Activated CD8-positive, alpha-beta T cell treated with anti-CD3 and anti-CD28 coated beads for 36 hours (primary cell): ENCODE results near the gene RAB10. TPM values are rescaled to one million over a fixed set of nuclear protein-coding genes. Genes with fewer than 3 reads are reported as not detected.

Experiments
- ATAC-seq: fragments of 200-7000 bp; cut with Tn5 transposase; one replicate; pipeline ENCODE4 v1.10.0; 2021; ENCODE audit warnings: mild to moderate bottlenecking, moderate library complexity
- CTCF ChIA-PET: fragments of 350-600 bp; sonication (Branson Sonifier 250); formaldehyde crosslinking; loops from one replicate; lab custom pipeline; 2021; ENCODE audit warnings: antibody characterized with exemption; lab: Charles Lee
- POLR2A ChIA-PET: fragments of 350-600 bp; sonication (Branson Sonifier 250); formaldehyde crosslinking; loops from one replicate; lab custom pipeline; 2021; ENCODE audit warnings: antibody characterized with exemption; lab: Charles Lee
- DNase-seq: peaks from one replicate; pipeline ENCODE4 v3.0.0-alpha.2; 2020
- H3K27ac Mint-ChIP-seq: one replicate; pipeline ENCODE4 v1.8.0; 2021; ENCODE audit warnings: mild to moderate bottlenecking, mixed read lengths
- H3K27me3 Mint-ChIP-seq: one replicate; pipeline ENCODE4 v1.8.0; 2021; ENCODE audit warnings: mixed read lengths
- H3K36me3 Mint-ChIP-seq: one replicate; pipeline ENCODE4 v1.8.0; 2021; ENCODE audit warnings: low read depth, mixed read lengths
- H3K4me1 Mint-ChIP-seq: one replicate; pipeline ENCODE4 v1.8.0; 2021; ENCODE audit warnings: low read depth, mixed read lengths
- H3K4me3 Mint-ChIP-seq: one replicate; pipeline ENCODE4 v1.8.0; 2021; ENCODE audit warnings: mild to moderate bottlenecking, moderate library complexity, mixed read lengths
- H3K9me3 Mint-ChIP-seq: one replicate; pipeline ENCODE4 v1.8.0; 2021; ENCODE audit warnings: mixed read lengths
- intact Hi-C: fragments of 100-400 bp; cut with micrococcal nuclease; formaldehyde crosslinking; loops from one replicate; pipeline ENCODE4 v1.10.0; 2022
- total RNA-seq, 2 experiments: library from RNA; stranded (reverse); gene quantifications; one replicate each; pipeline ENCODE4 v1.2.3, GENCODE V29; 2021
- TF ChIP-seq, protein P1 (sequence below): fragments of 200-600 bp; IDR thresholded peaks from one replicate; pipeline ENCODE4 v1.8.0; 2022; ENCODE audit warnings: antibody characterized with exemption, mild to moderate bottlenecking

RAB10 gene
- total RNA-seq, 2 experiments from 2014 or later = 89.5 to 102 TPM

DNA sequence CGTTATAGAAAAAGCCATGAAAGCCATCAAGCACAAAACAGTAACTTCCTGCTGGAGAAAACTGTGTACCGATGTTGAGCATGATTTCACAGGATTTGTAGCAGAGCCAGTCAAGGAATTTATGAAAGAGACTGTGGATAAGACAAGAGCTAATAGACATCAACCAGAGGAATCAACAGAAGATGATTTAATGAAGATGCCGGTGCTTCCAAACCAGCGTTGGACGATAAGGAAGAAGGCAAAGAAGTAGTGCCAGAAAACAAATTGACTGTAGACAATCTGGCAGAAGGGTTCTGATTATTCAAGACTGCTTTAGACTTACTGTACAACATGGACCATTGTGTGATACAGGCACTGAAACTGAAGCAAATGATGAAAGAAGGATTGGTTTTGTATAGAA is 89.5 kb downstream of the RAB10 start:
- intact Hi-C loops = no loop called here
- no peak for DNase-seq
- Mint-ChIP-seq H3K27me3 (no peaks in the 10 kb centered on the region), H3K9me3 (no peaks in the 10 kb centered on the region), H3K4me1 (peaks cover 13% of the 10 kb centered on the region), H3K4me3 (no peak overlapping the region), H3K27ac (no peak overlapping the region), H3K36me3 (peaks cover 3% of the 10 kb centered on the region)
- ChIA-PET CTCF (interaction anchor here (1.0 kb wide), 1 partner anchor 526 kb away, joined by 3 read pairs; no protein-coding TSS in a partner anchor), POLR2A (interaction anchor here (0.8 kb wide), 1 partner anchor 154 kb away, joined by 3 read pairs; no protein-coding TSS in a partner anchor)
- TF ChIP-seq, protein P1, sequence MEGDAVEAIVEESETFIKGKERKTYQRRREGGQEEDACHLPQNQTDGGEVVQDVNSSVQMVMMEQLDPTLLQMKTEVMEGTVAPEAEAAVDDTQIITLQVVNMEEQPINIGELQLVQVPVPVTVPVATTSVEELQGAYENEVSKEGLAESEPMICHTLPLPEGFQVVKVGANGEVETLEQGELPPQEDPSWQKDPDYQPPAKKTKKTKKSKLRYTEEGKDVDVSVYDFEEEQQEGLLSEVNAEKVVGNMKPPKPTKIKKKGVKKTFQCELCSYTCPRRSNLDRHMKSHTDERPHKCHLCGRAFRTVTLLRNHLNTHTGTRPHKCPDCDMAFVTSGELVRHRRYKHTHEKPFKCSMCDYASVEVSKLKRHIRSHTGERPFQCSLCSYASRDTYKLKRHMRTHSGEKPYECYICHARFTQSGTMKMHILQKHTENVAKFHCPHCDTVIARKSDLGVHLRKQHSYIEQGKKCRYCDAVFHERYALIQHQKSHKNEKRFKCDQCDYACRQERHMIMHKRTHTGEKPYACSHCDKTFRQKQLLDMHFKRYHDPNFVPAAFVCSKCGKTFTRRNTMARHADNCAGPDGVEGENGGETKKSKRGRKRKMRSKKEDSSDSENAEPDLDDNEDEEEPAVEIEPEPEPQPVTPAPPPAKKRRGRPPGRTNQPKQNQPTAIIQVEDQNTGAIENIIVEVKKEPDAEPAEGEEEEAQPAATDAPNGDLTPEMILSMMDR = no peak
- no peak for ATAC-seq

DNA sequence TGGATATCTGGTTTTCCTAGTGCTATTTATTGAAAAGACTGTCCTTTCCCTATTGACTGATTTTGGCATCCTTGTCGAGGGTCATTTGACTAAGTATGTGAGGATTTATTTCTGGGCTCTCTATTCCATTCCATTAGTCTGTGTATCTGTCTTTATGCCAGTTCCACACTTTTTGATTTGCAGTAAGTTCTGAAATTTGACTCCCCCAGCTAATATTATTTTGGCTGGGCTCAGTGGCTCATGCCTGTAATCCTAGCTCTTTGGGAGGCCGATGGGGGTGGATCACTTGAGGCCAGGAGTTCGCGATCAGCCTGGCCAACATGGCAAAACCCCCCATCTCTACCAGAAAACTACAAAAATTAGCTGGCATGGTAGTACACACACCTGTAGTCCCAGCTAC is 92.2 kb downstream of the RAB10 start:
- Mint-ChIP-seq H3K4me1 (peaks cover 20% of the 10 kb centered on the region), H3K27me3 (no peaks in the 10 kb centered on the region), H3K36me3 (peaks cover 8% of the 10 kb centered on the region), H3K27ac (no peak overlapping the region), H3K4me3 (no peak overlapping the region), H3K9me3 (no peaks in the 10 kb centered on the region)
- no peak for DNase-seq
- ChIA-PET CTCF (interaction anchor here (1.2 to 1.3 kb wide), 2 partner anchors 19 to 37 kb away, joined by 3 read pairs; no protein-coding TSS in a partner anchor), POLR2A (no interaction called here)
- intact Hi-C loops = no loop called here
- TF ChIP-seq, protein P1 = no peak
- ATAC-seq = no peak

DNA sequence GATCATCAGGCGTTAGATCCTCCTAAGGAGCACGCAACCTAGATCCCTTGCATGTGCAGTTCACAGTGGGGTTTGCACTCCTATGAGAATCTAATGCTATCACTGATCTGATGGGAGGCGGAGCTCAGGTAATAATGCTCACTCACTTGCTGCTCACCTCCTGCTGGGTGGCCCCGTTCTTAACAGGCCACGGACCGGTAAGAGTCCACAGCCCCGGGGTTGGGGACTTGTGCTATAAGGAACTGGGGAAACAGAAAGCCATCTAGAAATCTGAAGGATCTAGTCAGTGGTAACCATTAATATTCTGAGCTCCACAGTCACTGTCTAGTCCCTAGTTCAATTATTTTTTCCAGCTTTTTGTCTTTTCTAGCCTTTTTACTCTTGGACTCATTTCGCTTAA is 94.3 kb downstream of the RAB10 start:
- DNase-seq (no peak), ATAC-seq (no peak)
- intact Hi-C loops = no loop called here
- Mint-ChIP-seq H3K9me3 (no peaks in the 10 kb centered on the region), H3K4me1 (peaks cover 21% of the 10 kb centered on the region), H3K36me3 (peaks cover 5% of the 10 kb centered on the region), H3K27me3 (no peaks in the 10 kb centered on the region), H3K27ac (no peak overlapping the region), H3K4me3 (no peak overlapping the region)
- ChIA-PET CTCF (interaction anchor here (1.5 kb wide), 1 partner anchor 40 kb away, joined by 6 read pairs; no protein-coding TSS in a partner anchor), POLR2A (interaction anchor here (1.2 to 1.4 kb wide), 2 partner anchors 13 to 149 kb away, joined by 3 read pairs; no protein-coding TSS in a partner anchor)
- TF ChIP-seq, protein P1 = no peak

DNA sequence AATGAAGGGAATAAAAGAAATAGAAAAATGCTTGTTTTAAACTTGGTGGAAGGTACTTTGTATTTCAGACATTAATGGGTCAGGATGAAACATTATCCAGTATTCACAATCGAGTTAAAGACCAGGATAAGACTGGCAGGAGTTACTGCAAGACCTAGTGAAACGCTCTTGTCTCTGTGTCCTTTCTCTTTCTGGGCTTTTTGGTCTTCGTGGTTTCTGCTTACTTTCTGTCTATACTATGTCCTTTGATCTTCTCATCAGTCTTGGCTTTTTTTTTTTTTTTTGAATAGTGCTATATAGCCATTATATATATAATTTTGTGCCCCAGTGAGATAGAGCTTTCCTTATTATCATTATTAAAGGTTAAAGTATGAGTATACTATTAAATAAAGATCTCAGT is 96.9 kb downstream of the RAB10 start:
- no peak for DNase-seq
- H3K4me3 Mint-ChIP-seq = no peak overlapping the region
- H3K9me3 Mint-ChIP-seq = no peaks in the 10 kb centered on the region
- intact Hi-C loops = no loop called here
- H3K27me3 Mint-ChIP-seq = no peaks in the 10 kb centered on the region
- peak overlapping the region; percentile 26 for H3K27ac Mint-ChIP-seq
- TF ChIP-seq, protein P1 = no peak
- ChIA-PET POLR2A (interaction anchor here (0.6 kb wide), 1 partner anchor 44 kb away, joined by 3 read pairs; no protein-coding TSS in a partner anchor), CTCF (interaction anchor here (2.4 kb wide), 1 partner anchor 139 kb away, joined by 8 read pairs; no protein-coding TSS in a partner anchor)
- peaks cover 14% of the 10 kb centered on the region for H3K4me1 Mint-ChIP-seq
- H3K36me3 Mint-ChIP-seq = peaks cover 9% of the 10 kb centered on the region
- no peak for ATAC-seq

DNA sequence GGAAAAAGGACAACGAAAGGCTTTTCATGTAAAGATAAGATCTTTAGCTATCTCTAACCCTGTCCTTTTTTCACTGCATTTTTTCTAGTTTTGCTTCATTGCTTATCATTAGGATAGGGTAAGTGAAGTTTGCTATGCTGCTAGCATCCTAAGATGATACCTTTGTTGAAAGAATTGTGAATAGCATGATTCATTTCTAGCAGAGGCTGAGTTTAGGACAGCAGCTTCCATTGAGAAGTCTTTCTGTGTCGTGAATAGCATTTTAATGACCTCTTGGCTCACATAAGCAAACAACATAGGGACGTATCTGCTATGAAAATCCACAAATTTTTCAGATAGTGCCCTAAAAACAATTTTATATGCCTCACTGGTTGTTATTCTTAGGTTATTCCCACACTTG is 102.6 kb downstream of the RAB10 start:
- H3K36me3 Mint-ChIP-seq = peaks cover 4% of the 10 kb centered on the region
- no peaks in the 10 kb centered on the region for H3K27me3 Mint-ChIP-seq
- H3K4me1 Mint-ChIP-seq = peaks cover 2% of the 10 kb centered on the region
- H3K27ac Mint-ChIP-seq = no peak overlapping the region
- H3K9me3 Mint-ChIP-seq = no peaks in the 10 kb centered on the region
- DNase-seq (no peak), ATAC-seq (no peak)
- TF ChIP-seq, protein P1 = no peak
- H3K4me3 Mint-ChIP-seq = no peak overlapping the region
- POLR2A ChIA-PET = interaction anchor here (0.6 kb wide), 1 partner anchor 471 kb away, joined by 3 read pairs; no protein-coding TSS in a partner anchor
- CTCF ChIA-PET = interaction anchor here (1.0 to 1.9 kb wide), 4 partner anchors 9 to 145 kb away, joined by 3 to 7 read pairs (median 4); no protein-coding TSS in a partner anchor
- intact Hi-C loops = no loop called here
